Tibial nerve (tissue), 4 donors: ENCODE data around the gene IDH3G. TPM values are rescaled to one million over a fixed set of nuclear protein-coding genes. Genes with fewer than 3 reads are reported as not detected.
A peak's percentile ranks its signal among the peaks of the same experiment; 100 is the strongest.

Experiments
- DNase-seq, 2 donors: peaks; one replicate each; pipeline ENCODE4 v3.0.0-alpha.2; 2019; ENCODE audit warnings: low spot score in 2 of 2
- H3K27ac ChIP-seq, 4 donors: fragments of 200-600 bp; sonication (generic) in 3 of 4; one replicate each; pipeline ENCODE4 v1.5.1; 2017 to 2019; ENCODE audit warnings: mild to moderate bottlenecking in 1 of 4
- H3K27me3 ChIP-seq, 2 donors: fragments of 200-600 bp; sonication (generic) in 1 of 2; one replicate each; pipeline versions ENCODE4 v1.5.1 to v1.6.0; 2017 to 2019
- H3K36me3 ChIP-seq, 3 donors: fragments of 200-600 bp; sonication (generic); one replicate each; pipeline ENCODE4 v1.5.1; 2018 to 2019
- H3K4me1 ChIP-seq, 4 donors: fragments of 200-600 bp; sonication (generic) in 3 of 4; one replicate each; pipeline ENCODE4 v1.5.1; 2017 to 2019
- H3K4me3 ChIP-seq, 4 donors: fragments of 200-600 bp; sonication (generic) in 3 of 4; one replicate each; pipeline ENCODE4 v1.5.1; 2017 to 2019; ENCODE audit warnings: mild to moderate bottlenecking in 1 of 4, moderate library complexity in 1 of 4
- H3K9me3 ChIP-seq, 4 donors: fragments of 200-600 bp; sonication (generic) in 3 of 4; one replicate each; pipeline ENCODE4 v1.5.1; 2017 to 2019
- CTCF ChIP-seq, 5 experiments: fragments of 200-600 bp in 3 of 5; fragments of 450-650 bp in 2 of 5; sonication (generic) in 3 of 5; IDR thresholded peaks; one replicate each; pipeline ENCODE4 v1.5.1; 2016 to 2019; ENCODE audit warnings: antibody characterized with exemption in 5 of 5, mild to moderate bottlenecking in 3 of 5, moderate library complexity in 2 of 5
- EP300 ChIP-seq, 2 donors: sonication (generic); formaldehyde crosslinking; IDR thresholded peaks; one replicate each; pipeline ENCODE4 v1.6.1; 2017; ENCODE audit warnings: antibody characterized with exemption in 2 of 2, mild to moderate bottlenecking in 1 of 2
- POLR2A ChIP-seq, 2 donors: fragments of 450-650 bp; IDR thresholded peaks; one replicate each; pipeline ENCODE4 v1.6.1; 2017; ENCODE audit warnings: antibody characterized with exemption in 2 of 2, mild to moderate bottlenecking in 2 of 2, moderate library complexity in 2 of 2
- WGBS, 2 donors: methylation state at CpG; one replicate each; pipeline ENCODE4 v1.1.5; 2018; 5-methylcytosine and 5-hydroxymethylcytosine counted together
- total RNA-seq, 4 donors: library from RNA; depleted of rRNA; stranded (reverse); fragments of >200 nt; gene quantifications; one replicate each; pipeline ENCODE4 v1.1.0, GENCODE V29; 2016

Gene IDH3G
- total RNA-seq, 4 donors from 2014 or later: 48.9 to 101 (median 83.2) TPM

GRCh38 chrX:153783378-153784013 lies 10.7 kb downstream of the IDH3G start:
- no peak overlapping the region for H3K27ac ChIP-seq
- TF ChIP-seq CTCF (IDR thresholded peaks at IDR 0.05): no peak
- no peak for TF ChIP-seq POLR2A (IDR thresholded peaks at IDR 0.05)
- no peak for TF ChIP-seq EP300 (IDR thresholded peaks at IDR 0.05)
- no peaks in the 10 kb centered on the region for H3K9me3 ChIP-seq
- no peak for DNase-seq
- no peaks in the 10 kb centered on the region for H3K27me3 ChIP-seq
- peaks cover 0 to 51% (median 0%) of the 10 kb centered on the region in 3 donors for H3K36me3 ChIP-seq
- 80% methylated on average over 1 to 24 of the region's 24 CpGs for WGBS, 2 donors
- no peak overlapping the region for H3K4me3 ChIP-seq
- peaks cover 0 to 24% (median 11%) of the 10 kb centered on the region in 4 donors for H3K4me1 ChIP-seq

- Histone ChIP-seq H3K4me3 (no peak overlapping the region), H3K27me3 (no peaks in the 10 kb centered on the region), H3K9me3 (no peaks in the 10 kb centered on the region), H3K36me3 (peaks cover 0 to 45% (median 0%) of the 10 kb centered on the region in 3 donors), H3K4me1 (peaks cover 0 to 24% (median 11%) of the 10 kb centered on the region in 4 donors), H3K27ac (no peak overlapping the region)
- TF ChIP-seq CTCF (IDR thresholded peaks at IDR 0.05) (no peak), EP300 (IDR thresholded peaks at IDR 0.05) (no peak), POLR2A (IDR thresholded peaks at IDR 0.05) (no peak)
- no peak for DNase-seq
- 88% methylated on average over 12 of the region's 14 CpGs; no CpG with 5 or more reads in 1 of the 2 donors for WGBS, 2 donors
Measured at GRCh38 chrX:153782871-153783270, 11.3 kb downstream of the IDH3G start.

GRCh38 chrX:153782313-153782712 lies 11.9 kb downstream of the IDH3G start:
- no peak overlapping the region for H3K4me3 ChIP-seq
- H3K4me1 ChIP-seq: peaks cover 0 to 24% (median 11%) of the 10 kb centered on the region in 4 donors
- no peaks in the 10 kb centered on the region for H3K27me3 ChIP-seq
- peaks cover 0 to 39% (median 0%) of the 10 kb centered on the region in 3 donors for H3K36me3 ChIP-seq
- TF ChIP-seq CTCF (IDR thresholded peaks at IDR 0.05): peak in 1 of 5 experiments; percentile 18
- TF ChIP-seq EP300 (IDR thresholded peaks at IDR 0.05): no peak
- TF ChIP-seq POLR2A (IDR thresholded peaks at IDR 0.05): no peak
- WGBS, 2 donors: 20 to 61% methylated on average over 5 to 11 of the region's 11 CpGs
- peak overlapping the region in 1 of 4 donors; percentile 71 for H3K27ac ChIP-seq
- no peaks in the 10 kb centered on the region for H3K9me3 ChIP-seq
- DNase-seq: no peak

GRCh38 chrX:153781428-153782047 lies 12.6 kb downstream of the IDH3G start:
- H3K4me1 ChIP-seq: peaks cover 0 to 24% (median 11%) of the 10 kb centered on the region in 4 donors
- H3K27me3 ChIP-seq: peaks cover 0 to 4% of the 10 kb centered on the region in 2 donors
- H3K4me3 ChIP-seq: no peak overlapping the region
- H3K36me3 ChIP-seq: peaks cover 0 to 32% (median 0%) of the 10 kb centered on the region in 3 donors
- 57 to 74% methylated on average over 7 to 13 of the region's 24 CpGs for WGBS, 2 donors
- H3K27ac ChIP-seq: peak overlapping the region in 3 of 4 donors; percentile 26 to 71 (median 71)
- DNase-seq: no peak
- H3K9me3 ChIP-seq: no peaks in the 10 kb centered on the region
- TF ChIP-seq CTCF (IDR thresholded peaks at IDR 0.05) (no peak), EP300 (IDR thresholded peaks at IDR 0.05) (no peak), POLR2A (IDR thresholded peaks at IDR 0.05) (no peak)
